HG03064 (cell line): ENCODE measurements around the gene SRSF2.
"Not testable (repeated sequence)": the region's sequence is repeated elsewhere in the genome, so short reads cannot be mapped to it uniquely, and the experiment has no call there.

Source experiments
- ATAC-seq: cut with Tn5 transposase; IDR thresholded peaks from one replicate; pipeline ENCODE4 v1.9.1; 2021; ENCODE audit warnings: low read depth; ENCODE audit not compliant: unreplicated experiment

The SRSF2 gene

DNA sequence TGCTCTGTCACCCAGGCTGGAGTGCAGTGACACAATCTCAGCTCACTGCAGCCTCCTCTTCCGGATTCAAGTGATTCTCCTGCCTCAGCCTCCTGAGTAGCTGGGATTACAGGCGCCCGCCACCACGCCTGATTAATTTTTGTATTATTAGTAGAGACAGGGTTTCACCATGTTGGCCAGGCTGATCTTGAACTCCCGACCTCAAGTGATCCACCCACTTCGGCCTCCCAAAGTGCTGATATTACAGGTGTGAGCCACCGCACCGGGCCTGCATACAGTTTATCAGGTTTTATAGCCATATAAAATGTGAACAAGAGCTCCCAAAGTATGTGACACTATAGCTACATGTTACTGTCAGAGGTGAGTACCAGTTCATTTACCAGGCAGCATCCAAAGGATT, 14.2 kb downstream of the SRSF2 start:
- not testable (repeated sequence) for ATAC-seq

DNA sequence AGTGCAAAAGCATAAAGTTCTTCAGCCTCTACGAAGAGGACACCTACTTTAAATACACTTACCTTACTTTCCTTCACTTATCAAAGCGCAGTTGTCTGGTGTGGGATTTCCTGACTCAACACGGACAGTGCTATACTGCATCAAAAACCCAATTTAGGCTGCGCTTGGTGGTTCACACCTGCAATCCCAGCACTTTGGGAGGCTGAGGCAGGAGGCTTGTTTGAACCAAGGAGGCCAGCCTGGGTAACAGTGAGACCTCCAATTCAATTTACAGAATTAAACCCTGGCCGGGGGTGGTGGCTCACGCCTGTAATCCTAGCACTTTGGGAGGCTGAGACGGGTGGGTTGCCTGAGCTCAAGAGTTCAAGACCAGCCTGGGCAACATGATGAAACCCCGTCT, 14.9 kb downstream of the SRSF2 start:
- ATAC-seq, result no peak

DNA sequence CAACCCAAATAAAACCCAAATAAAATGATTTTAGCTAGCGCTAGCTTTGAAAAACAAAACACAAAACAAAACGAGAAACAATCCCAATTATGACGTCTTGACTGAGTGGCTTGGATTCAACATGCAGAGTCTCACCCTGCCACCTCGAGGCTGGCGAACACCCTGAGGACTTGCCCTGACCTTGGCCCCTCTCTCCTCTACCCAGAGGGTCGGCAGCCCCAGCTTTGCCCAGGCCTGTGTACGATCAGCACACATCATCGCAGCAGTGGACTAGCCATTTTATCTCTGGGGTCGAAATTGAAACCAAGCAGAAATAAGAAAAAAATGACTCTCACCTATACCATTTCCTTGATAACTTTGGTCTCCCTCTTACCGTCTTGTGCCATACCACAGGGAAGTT, 15.7 kb downstream of the SRSF2 start:
- ATAC-seq, result no peak

DNA sequence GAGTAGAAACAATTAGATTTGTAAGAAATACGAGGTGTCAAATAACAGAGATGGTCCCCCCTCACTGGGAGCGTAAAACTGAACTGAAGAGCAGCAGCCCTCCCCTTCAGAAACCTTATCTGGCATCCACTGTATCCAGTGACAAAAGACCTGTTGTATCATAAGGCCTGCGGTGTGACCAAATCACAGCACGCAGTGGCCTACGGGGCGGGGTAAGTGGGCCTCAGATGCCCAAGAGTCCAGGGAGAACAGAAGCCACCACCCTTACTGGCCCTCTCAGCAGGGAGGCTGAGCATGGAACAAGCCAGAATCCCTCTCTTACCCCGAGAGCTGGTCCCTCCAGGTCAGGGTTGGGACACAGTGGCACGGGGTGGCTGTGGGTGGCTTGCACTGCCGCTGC, 16.2 kb downstream of the SRSF2 start:
- no peak for ATAC-seq

DNA sequence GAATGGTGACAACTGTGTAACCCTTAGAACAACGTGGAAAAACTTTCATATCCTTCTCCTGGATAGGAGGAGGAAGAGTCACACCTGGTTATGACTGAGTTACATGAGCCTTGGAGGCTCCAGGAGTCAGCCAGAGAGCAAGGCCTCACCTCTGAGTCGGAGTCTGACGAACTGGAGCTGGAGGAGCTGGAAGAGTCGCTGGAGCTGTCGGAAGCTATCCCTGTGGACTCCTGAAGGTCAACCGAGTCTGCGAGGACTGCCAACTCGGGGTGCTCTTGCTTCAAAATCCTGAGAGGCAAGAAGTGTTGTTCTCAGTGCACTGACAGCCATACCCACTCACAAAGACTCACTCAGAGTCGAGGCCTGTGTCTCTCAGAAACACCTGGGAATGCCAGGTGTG, 16.9 kb downstream of the SRSF2 start:
- ATAC-seq, result no peak

DNA sequence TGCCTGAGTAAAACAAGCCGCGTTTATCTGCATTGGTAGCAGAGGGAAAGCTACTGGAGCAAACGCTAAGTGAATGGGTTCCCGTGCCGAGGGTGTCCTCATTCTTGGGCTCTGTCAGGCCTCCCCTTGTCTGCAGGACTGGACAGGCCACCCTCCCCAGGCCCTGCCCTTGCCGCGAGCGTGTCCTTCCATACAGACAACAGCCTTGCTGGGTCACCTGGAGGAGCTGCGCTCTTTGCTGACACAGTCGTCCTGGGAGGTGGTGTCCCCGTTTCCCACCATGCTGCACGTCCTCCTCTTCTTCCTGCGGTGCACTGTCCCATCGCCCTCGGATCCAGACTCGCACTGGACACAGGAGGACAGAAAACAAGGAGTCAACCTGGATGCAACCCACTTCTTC, 18.6 kb downstream of the SRSF2 start:
- ATAC-seq, result no peak

DNA sequence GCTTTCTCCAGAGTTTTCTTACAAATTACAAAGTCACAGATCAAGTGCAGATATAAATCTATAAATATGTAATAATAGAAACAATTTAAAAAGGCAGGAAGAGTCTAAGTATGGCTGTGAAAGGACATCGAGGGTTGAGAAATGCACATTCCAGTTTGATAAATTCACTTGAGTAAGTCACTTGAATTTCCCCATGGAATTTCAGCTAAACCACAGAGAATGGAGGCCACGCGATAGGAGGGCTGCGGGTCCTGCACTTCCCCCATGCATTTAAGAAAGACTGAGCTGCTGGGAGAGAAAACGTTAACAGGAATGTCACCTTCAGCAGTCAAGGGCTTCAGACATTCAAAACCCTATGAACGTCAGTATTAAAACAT, 20.3 kb downstream of the SRSF2 start:
- no peak for ATAC-seq

DNA sequence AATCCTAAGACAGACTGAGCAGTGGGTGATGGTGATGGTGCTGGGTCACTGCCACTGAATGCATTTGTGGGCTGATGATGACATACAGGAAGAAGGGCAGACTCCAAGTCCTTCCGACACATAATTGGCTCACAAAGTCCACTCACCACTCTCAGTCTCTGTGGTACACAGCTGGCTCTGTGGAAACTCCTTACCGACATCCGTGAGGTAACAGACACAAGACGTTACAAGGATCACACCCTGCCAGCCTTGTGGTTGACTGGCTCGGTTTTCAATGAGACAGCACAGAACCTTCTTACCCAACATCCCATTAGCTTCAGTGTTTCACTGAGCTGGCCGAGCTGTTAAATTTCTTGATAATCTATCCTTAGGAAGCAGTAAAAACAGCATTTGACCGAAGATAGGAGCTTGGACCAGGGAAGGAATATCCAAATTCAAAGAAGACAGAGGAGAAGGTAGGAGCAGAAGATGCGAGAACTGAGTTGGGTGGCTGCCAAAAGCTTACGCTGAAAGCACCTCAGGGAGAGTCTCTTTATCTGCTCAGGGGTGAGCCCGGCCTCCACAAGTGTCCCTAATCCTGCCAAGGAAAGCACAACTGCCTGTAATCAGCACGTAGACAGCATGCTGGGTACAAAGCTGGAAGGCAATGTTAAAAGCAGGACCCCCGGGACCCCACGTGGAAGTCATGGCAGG, 20.8 kb downstream of the SRSF2 start:
- no peak for ATAC-seq

DNA sequence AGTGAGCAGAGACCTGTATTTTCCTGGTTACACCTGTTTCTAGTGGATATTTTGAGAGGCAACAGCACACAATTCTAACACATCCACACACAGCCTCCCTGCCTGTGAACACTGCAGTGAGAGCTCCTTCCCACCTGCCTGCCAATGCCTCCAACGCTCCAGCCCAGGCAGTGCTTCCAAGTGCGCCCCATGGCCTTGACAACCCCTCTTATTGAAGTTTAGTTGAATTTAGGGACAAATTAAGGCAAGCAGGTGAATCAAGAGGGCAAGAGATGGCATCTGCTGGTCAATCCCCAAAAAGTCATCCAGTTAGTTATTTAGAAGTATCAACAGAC, 21.7 kb downstream of the SRSF2 start:
- ATAC-seq, result no peak

DNA sequence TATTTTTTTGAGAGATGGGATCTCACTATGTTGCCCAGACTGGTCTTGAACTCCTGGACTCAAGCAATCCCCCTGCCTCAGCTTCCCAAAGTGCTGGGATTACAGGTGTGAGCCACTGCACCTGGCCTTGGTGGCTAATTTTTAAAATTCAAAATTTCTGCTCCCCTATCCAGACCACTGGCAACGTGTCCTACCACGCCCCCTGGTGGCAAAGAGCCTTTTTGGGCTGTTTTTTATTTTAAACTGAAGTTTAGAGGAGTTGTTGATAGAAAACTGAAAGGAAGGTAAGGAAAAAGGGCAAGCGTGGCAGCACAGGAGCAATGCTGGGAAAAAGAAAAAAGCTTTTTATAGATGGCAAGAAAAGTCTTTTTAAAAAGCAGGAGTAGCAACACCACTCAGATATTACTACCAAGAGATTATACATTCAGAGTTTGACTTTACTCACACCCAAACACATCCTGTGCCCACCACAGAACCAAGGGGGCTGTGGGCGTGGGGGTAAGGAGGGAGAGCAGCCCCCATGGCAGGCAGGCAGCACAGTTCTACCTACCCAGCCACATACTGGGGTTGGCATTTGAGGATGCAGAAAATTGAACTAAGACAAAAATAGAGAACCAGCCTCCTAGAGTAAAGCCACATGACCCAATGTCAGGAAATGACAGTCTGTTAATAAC, 22.2 kb downstream of the SRSF2 start:
- ATAC-seq, result no peak

DNA sequence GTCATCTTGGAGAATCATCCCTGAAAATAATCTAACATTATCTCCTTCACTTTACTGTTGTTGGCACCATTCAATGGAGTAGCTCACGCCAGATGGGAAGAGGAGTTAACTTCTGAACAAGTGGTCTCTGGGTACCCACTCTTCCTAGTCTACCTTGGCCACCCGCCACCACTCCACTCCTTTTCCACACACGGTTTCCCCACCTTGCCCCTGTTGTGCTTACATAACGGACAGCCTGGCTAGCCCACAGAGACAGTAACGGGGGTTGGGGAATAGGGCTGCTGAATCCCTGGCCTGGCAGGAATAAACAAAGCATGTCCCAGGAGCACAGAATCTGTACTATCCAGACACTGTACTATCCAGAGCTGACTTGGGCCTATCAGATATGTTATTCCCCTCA, 22.8 kb downstream of the SRSF2 start:
- no peak for ATAC-seq

DNA sequence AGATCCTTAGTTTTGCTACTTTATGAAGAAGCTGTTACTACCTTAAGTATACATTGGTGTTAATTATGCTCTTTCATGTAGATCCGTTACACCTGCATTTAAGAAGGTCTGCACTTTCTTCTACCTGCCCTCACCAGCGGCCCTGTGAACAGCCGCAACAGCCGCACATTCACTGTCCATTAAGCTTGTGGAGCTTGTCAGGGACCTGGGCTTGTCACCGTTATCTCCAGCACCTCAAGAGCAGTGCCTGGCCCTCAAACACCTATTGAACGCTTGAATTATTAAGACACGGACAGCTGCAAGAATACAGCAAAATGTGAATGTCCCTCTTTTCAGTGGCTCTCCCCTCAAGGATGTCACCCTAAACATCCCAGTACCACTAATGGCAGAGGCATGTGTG, 23.4 kb downstream of the SRSF2 start:
- no peak for ATAC-seq

DNA sequence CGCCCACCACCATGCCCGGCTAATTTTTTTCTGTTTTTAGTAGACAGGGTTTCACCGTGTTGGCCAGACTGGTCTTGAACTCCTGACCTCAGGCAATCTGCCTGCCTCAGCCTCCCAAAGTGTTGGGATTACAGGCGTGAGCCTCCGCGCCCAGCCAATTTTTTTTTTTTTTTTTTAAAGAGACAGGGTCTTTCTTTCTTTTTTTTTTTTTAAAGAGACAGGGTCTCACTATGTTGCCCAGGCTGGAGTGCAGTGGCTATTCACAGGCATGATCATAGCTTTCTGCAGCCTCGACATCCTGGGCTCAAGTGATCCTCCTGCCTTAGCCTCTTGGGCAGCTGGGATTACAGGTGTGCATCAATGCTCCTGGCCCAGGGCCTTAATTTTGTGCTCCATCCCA, 24.8 kb downstream of the SRSF2 start:
- not testable (repeated sequence) for ATAC-seq

DNA sequence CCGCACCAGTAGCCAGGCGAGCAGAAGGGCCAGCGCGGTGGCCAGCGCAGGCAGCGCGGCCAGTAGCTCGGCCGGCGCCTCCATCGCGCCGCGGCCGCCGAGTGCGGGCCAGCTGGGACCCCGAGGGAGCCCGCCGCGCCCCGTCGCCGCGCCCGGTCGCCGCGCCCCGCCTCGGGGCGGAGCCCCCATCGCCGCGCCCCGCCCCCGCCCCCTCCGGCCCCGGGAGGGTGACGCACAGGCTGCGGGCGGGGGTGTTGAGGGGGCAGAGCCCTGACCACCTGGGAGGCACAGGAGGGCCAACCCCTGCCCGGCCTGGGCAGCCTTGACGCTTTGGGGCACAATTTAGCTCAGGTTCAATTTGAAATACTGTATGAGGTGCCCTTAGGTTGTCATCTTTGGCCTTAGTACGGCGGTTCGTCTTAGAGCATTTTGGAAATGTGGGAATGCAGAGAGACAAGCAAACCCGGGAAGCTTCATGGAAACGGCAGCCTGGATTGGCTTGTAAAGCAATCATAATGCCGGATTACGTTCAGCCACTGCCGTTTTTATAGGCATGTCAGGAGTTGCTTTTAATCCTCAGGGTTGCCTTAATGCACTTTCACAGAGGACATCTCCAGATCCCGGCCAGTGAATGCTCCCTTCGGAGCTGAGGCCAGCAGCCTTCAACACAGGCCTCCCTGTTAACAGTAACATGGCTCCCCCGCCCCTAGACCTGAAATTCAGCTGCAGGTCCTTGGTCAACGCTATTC, 26.1 kb downstream of the SRSF2 start, which contains the start of gene MXRA7:
Gene MXRA7 (minus strand): TSS at position 103 of the 749 bp plus-strand sequence. CDS start 19 bp downstream, at position 84.
- no peak for ATAC-seq

DNA sequence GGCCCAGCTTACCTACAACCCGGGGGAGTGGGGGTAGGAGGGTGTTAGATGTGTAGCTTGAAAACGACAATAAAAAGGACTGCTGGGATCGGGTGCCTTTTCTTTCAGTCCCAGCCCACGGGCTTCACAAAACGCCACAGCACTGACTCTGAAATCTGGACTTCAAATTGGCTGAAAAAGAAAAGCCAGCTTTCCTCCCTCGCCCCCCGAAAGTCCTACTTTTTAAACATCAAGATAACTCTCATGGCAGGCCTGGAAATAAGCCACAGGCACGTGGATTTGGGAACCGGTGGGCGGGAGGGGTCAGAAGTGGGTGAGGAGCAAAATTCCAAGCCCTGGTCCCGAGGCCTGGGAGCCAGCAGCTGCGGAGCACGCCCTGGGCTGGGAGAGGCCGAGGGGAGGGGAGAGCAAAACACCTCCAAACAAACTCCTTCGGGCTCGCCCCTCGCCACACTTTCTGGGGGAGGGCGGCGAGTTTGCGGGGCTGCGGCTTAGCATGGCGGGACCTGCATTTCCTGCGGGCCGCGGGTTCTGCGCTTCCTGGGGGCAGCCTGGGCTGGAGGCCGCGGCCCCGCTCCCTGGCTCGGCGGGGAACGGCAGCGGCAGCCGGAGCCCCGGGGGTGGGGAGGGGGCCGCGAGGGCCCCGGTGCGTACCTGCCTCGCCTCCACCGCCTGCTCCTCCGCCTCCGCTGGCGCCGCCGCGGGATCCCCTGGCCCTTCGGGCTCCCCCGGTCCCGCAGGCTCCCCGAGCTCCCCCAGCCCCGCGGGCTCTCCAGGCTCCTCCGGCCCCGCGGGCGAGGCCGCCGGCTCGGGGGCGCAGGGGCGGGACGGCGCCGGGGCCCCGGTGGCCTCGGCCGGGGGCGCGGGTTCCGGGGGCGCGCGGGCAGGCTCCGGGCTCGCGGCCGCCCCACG, 26.9 kb downstream of the SRSF2 start:
- ATAC-seq, result not testable (repeated sequence)

DNA sequence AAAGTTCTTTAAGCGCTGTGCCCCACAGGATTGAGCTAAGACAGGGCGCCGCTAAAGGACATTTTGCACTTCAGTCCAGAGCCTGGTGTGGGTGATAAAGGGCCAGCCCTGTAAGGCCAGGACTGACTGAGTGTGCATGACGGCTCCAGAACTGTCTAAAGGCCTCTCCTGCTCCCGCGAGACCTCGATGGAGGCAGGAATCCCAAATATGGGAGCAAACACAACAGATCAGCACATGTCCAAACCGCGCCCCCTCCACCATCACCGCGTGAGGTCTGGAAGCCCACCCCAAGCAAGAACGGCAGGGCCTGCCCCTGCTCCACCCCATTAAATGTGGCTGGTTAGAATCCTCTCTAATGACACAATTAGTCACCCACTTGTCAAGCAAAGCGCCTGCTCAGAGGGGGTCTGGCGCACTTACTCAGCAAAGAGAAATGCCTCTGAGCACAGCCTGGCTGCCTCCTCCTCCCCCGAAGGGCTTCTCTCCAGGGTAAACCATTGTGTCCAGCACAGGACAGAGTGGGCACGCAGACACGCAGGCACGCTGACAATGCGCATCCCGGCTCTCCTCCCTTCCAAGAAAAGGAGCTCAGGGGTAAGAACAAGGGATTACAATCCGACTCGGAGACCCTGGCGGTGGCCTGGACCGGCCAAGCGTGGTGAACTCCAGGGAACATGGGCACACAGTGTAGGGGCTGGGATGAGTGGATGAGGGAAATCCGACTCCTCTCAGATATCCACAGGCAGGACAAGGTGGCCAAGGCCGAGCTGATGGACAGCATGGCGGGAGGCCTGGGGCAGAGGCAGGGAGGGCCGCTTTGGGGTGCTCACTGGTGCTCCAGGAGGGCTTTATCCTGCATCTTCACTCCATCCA, 27.8 kb downstream of the SRSF2 start:
- no peak for ATAC-seq

DNA sequence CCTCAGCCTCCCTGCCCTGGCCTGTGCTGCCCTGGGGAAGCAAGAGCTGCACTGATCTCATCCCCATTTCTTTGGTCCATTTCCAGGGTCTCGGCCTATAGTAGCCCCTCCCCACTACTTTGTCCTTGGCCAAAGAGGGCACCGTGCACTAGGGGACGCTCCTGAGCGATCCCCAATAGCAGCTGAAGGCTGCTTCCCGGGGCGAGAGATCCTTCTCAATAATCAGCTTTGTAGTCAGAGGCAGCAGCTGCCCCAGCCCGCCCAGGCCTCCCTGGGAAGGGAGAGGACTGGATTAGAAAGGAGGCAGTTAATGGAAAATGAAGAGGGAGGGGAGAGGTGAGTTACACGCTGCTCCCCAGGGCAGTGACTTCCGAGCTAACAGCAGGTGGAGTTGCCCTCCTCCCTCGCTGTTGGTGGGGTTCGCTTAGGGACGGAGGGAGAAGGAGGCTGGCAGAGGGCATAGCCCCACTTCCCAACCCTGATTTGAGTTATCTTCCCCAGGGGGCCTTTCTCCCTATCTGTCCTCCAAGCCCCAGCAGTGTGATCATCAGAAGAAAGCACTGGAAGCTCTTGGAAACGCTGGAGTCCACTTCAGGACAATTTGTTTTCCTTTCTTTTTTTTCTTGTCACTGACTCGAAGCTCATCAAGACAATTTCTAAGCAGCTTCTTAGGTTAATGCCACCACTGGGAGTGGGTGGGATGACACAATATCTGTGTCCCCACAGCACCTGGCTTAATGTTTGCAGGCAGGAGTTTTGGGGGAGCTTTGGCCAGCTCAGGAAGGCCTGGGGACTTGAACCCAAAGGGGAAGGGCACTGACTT, 28.9 kb downstream of the SRSF2 start:
- no peak for ATAC-seq

DNA sequence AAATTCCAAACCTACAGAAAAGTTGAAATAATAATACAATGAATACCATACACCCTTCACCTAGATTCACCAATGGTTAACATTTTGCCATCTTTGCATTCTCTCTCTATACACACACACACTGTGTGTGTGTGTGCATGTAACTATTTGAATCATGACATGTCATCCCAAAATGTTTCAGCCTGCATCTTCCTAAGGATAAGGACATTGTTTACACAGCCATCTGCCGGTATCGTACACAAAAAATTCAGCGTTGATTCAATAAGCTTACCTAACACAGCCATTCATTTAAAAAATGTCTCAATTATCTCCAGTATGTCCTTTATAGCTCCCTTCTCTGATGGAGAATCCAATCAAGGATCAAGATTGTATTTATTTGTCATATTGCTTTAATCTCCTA, 30.3 kb downstream of the SRSF2 start:
- ATAC-seq, result no peak

DNA sequence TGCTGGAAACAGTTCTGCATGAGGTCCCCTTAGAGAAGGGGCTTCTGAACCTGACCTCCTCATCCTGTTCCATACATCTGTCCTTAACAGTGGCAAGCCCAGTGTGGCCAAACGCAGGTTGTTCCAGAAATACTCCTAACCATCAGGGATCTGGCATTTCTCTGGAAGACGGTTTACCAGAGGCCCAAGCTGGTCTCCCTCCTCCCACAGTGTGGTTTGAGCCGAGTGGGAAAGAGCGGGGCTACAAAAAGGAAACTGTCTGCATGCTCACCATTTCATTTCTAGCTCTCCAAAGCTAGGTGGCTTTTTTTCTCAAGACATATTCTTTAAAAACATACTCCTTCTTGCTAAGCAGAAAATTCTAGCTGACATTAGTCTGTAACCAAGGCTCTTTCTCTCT, 32.3 kb downstream of the SRSF2 start:
- ATAC-seq, result no peak
